HUES6 (cell line): ENCODE results near the gene ELANE.
"Not testable (repeated sequence)": the region's sequence is repeated elsewhere in the genome, so short reads cannot be mapped to it uniquely, and the experiment has no call there.

Experiments used
- H3K27ac ChIP-seq: 2 replicates; pipeline ENCODE4 v1.7.0; 2013; ENCODE audit warnings: low read depth, mild to moderate bottlenecking, low read length, inconsistent platforms
- H3K27me3 ChIP-seq: 2 replicates; pipeline ENCODE4 v1.6.1; 2013; ENCODE audit warnings: low read length; ENCODE audit not compliant: control insufficient read depth, insufficient read depth
- H3K36me3 ChIP-seq: 2 replicates; pipeline ENCODE4 v1.6.1; 2013; ENCODE audit warnings: low read length; ENCODE audit not compliant: control insufficient read depth, insufficient read depth
- H3K4me1 ChIP-seq: 2 replicates; pipeline ENCODE4 v1.6.1; 2013; ENCODE audit warnings: low read length; ENCODE audit not compliant: control insufficient read depth, insufficient read depth
- H3K4me3 ChIP-seq: 2 replicates; pipeline ENCODE4 v1.5.1; 2013; ENCODE audit warnings: low read depth, low read length
- H3K9ac ChIP-seq: one replicate; pipeline ENCODE4 v1.6.1; 2013; ENCODE audit warnings: mild to moderate bottlenecking, low read length
- H3K9me3 ChIP-seq: 2 replicates; pipeline ENCODE4 v1.6.1; 2013; ENCODE audit warnings: low read depth, low read length; ENCODE audit not compliant: control insufficient read depth, insufficient read depth

ELANE gene

GRCh38 chr19:845707-846521 is 6.2 kb upstream of the ELANE start:
- H3K9ac ChIP-seq, result no peak overlapping the region
- H3K36me3 ChIP-seq, result no peaks in the 10 kb centered on the region
- no peak overlapping the region for H3K27ac ChIP-seq
- peaks cover 4% of the 10 kb centered on the region; the same call in 1 of the 2 replicates for H3K4me1 ChIP-seq
- no peaks in the 10 kb centered on the region for H3K9me3 ChIP-seq
- H3K27me3 ChIP-seq, result peaks cover 34% of the 10 kb centered on the region
- H3K4me3 ChIP-seq, result no peak overlapping the region

DNA sequence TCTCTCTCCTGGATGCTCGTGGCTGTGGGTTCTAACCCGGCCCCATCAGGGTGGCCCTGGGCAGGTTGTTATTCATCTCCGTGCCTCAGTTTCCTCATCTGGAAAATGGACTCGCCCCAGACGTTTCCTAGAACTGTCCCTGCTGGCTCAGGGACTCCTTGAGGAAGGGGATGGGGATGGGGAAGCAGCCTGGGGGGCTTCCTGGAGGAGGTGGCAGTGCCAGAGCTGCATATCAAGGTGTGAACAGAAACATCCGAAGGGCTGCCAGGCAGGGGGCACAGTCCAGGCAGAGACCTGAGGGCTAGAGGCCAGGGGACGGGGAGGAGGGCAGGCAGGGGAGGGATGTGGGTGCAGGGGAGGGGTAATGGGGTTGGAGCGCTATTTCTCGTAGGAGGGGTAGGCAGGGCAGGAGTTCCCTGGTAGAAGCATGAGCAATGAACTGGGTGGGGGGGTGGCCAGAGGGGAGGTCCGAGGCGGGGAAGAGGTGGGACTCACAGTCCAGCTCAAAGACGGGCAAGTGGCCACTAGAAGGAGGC is 3.6 kb upstream of the ELANE start:
- H3K9me3 ChIP-seq, result no peaks in the 10 kb centered on the region
- H3K9ac ChIP-seq, result no peak overlapping the region
- H3K27ac ChIP-seq, result no peak overlapping the region
- H3K4me3 ChIP-seq, result no peak overlapping the region
- H3K27me3 ChIP-seq, result peaks cover 22% of the 10 kb centered on the region
- no peaks in the 10 kb centered on the region for H3K36me3 ChIP-seq
- peaks cover 4% of the 10 kb centered on the region; the same call in 1 of the 2 replicates for H3K4me1 ChIP-seq

- not testable (repeated sequence) for H3K36me3 ChIP-seq, H3K27ac ChIP-seq, H3K9ac ChIP-seq, H3K4me3 ChIP-seq, H3K9me3 ChIP-seq, H3K4me1 ChIP-seq
- H3K27me3 ChIP-seq, result peaks cover 16% of the 10 kb centered on the region
Measured at GRCh38 chr19:849195-849594, 2.9 kb upstream of the ELANE start.

DNA sequence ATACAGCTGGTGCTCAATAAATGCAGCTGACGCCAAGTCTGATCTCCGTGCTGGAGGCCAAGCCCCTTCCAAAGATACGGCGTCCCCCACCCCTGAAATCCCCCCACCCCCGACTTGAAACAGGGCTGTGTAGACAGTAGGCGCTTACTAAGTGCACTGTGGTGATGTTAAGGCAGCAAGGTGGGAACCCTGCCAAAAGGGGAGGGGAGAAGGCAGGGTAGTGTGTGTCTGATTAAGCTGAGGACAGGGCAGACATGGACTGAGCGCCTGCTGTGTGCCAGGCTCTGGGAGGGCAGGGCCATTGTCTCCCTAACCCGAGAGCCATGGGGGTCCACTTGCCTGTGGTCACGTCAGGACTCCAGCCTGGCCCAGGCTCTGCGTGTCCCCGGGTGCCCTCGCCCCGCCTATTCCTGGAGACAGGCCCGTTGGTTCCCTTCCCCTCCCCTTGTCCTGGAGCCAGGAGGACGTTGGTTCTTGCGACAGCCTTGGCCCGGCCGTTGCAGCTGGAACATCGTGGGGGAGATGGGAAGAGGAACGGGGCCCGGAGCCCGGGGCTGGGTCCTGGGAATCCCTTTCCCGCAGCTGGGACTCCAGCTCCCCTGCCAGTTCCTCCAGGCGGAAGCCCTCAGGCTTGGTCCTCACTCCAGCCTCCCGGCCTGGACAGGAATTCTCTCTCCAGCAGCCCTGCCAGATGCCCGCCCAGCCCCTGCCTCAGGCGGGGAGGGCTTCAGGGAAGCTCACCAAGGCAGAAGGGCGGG is 1.7 kb upstream of the ELANE start:
- H3K9ac ChIP-seq, result no peak overlapping the region
- H3K4me3 ChIP-seq, result no peak overlapping the region
- peaks cover 8% of the 10 kb centered on the region; the same call in 1 of the 2 replicates for H3K27me3 ChIP-seq
- H3K36me3 ChIP-seq, result no peaks in the 10 kb centered on the region
- no peak overlapping the region for H3K27ac ChIP-seq
- H3K4me1 ChIP-seq, result peaks cover 4% of the 10 kb centered on the region; the same call in 1 of the 2 replicates
- no peaks in the 10 kb centered on the region for H3K9me3 ChIP-seq

- Histone ChIP-seq H3K9ac (no peak overlapping the region), H3K4me3 (no peak overlapping the region), H3K36me3 (no peaks in the 10 kb centered on the region), H3K9me3 (no peaks in the 10 kb centered on the region), H3K4me1 (peaks cover 4% of the 10 kb centered on the region; the same call in 1 of the 2 replicates), H3K27me3 (peaks cover 2% of the 10 kb centered on the region; the same call in 1 of the 2 replicates), H3K27ac (no peak overlapping the region)
Measured at GRCh38 chr19:850979-851335, 1.1 kb upstream of the ELANE start.

DNA sequence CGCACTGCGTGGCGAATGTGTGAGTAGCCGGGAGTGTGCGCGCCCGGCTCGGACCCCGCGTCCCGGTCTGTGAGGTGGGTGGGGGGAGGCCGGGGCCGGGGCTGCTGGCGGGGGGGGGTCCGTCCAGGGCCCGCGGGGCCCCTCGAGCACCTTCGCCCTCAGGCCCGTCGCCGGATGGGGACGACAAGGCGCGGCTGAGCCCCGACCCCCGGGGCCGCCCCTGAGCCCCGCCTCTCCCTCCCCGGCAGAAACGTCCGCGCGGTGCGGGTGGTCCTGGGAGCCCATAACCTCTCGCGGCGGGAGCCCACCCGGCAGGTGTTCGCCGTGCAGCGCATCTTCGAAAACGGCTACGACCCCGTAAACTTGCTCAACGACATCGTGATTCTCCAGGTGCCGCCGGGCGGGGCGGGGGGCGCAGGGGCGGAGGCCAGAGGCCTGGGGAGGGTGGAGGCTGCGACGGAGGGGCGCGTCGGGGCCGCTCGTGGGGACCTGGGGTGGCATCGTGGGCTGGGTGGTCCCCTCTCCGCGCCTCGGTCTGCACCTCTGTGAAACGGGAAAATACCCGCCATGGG is 997 bp downstream of the ELANE start:
- Histone ChIP-seq H3K27me3 (no peaks in the 10 kb centered on the region), H3K9me3 (no peaks in the 10 kb centered on the region), H3K27ac (no peak overlapping the region), H3K4me1 (peaks cover 4% of the 10 kb centered on the region; the same call in 1 of the 2 replicates), H3K4me3 (no peak overlapping the region), H3K36me3 (no peaks in the 10 kb centered on the region), H3K9ac (no peak overlapping the region)

GRCh38 chr19:853614-854220 is 1.6 kb downstream of the ELANE start:
- H3K27me3 ChIP-seq, H3K4me1 ChIP-seq, H3K9me3 ChIP-seq, H3K36me3 ChIP-seq, H3K9ac ChIP-seq, H3K27ac ChIP-seq, H3K4me3 ChIP-seq: not testable (repeated sequence)

DNA sequence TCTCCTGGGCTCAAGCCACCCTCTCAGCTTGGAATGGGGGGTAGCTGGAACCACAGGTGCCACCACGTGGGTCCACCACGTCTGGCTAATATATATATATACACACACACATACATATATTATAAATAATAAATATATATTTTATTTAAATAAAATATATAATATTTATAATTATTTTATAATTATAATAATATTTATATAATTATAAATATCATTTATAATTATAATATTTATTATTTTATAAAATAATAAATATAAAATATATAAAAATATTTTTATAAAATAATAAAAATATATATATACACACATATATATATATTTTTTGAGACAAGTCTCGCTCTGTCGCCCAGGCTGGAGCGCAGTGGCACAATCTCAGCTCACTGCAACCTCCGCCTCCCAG is 2.4 kb downstream of the ELANE start:
- Histone ChIP-seq H3K36me3 (no peaks in the 10 kb centered on the region), H3K4me3 (no peak overlapping the region), H3K27me3 (peaks cover 6% of the 10 kb centered on the region), H3K4me1 (peaks cover 4% of the 10 kb centered on the region; the same call in 1 of the 2 replicates), H3K9me3 (no peaks in the 10 kb centered on the region), H3K9ac (no peak overlapping the region), H3K27ac (no peak overlapping the region)

DNA sequence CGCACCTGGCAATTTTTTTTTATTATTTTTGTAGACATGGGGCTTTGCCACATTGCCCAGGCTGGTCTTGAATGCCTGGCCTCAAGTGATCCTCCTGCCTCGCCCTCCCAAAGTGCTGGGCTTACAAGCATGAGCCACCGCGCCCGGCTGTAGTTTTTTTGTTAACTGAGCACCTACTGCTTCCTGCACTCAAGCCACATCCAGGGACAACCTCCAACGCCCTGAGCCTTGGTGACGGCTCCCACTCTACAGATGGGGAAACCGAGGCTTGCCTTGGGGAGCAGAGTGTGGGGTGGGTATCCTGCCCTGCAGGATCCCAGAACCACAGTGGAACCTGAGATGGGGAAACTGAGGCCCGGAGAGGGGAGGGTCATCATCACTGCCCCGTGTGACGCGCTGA is 3.0 kb downstream of the ELANE start:
- H3K27ac ChIP-seq, result no peak overlapping the region

GRCh38 chr19:855566-856120 is 3.5 kb downstream of the ELANE start:
- Histone ChIP-seq H3K27ac (no peak overlapping the region), H3K27me3 (peaks cover 17% of the 10 kb centered on the region), H3K4me1 (peaks cover 3% of the 10 kb centered on the region; the same call in 1 of the 2 replicates), H3K9ac (no peak overlapping the region), H3K4me3 (no peak overlapping the region), H3K36me3 (no peaks in the 10 kb centered on the region), H3K9me3 (no peaks in the 10 kb centered on the region)

More for the DNA sequence above, 3.0 kb downstream of the ELANE start:
- Histone ChIP-seq H3K9ac (no peak overlapping the region), H3K4me1 (peaks cover 4% of the 10 kb centered on the region; the same call in 1 of the 2 replicates), H3K9me3 (no peaks in the 10 kb centered on the region), H3K36me3 (no peaks in the 10 kb centered on the region), H3K4me3 (no peak overlapping the region), H3K27me3 (peaks cover 12% of the 10 kb centered on the region)
